Panc1 (cell line): Measurements from ENCODE around the gene FGGY. TPM values are rescaled to one million over a fixed set of nuclear protein-coding genes. Genes with fewer than 3 reads are reported as not detected.

Experiments
- ATAC-seq: fragments of 200-7000 bp; cut with Tn5 transposase; 2 replicates; pipeline ENCODE4 v1.9.1; 2020; ENCODE audit warnings: mild to moderate bottlenecking, moderate library complexity
- BruUV-seq: library from RNA; stranded (reverse); fragments of 400-500 nt; replicated peaks from 2 replicates; lab custom pipeline; 2021; lab: Mats Ljungman, UMichigan
- CTCF ChIA-PET: fragments of 300-600 bp; sonication (Branson Sonifier 250); formaldehyde crosslinking; loops from one replicate; lab custom pipeline; 2022; ENCODE audit warnings: antibody characterized with exemption; lab: Charles Lee
- POLR2A ChIA-PET: fragments of 300-600 bp; sonication (Branson Sonifier 250); formaldehyde crosslinking; loops from one replicate; lab custom pipeline; 2022; ENCODE audit warnings: antibody characterized with exemption; lab: Charles Lee
- DNase-seq: peaks from one replicate; pipeline ENCODE4 v3.0.0-alpha.2; 2010; ENCODE audit warnings: low read depth, low spot score
- H3K27ac ChIP-seq: 2 replicates; pipeline ENCODE4 v1.5.1; 2011; ENCODE audit warnings: mild to moderate bottlenecking, low read length, inconsistent platforms
- H3K27me3 ChIP-seq: fragments of 200-500 bp; sonication (Bioruptor generic); 2 replicates; pipeline ENCODE4 v1.6.0; 2014; ENCODE audit warnings: low read length, inconsistent platforms; ENCODE audit not compliant: control insufficient read depth, insufficient read depth
- H3K36me3 ChIP-seq: fragments of 200-500 bp; sonication (Bioruptor generic); 2 replicates; pipeline ENCODE4 v1.5.1; 2014; ENCODE audit warnings: inconsistent platforms, mild to moderate bottlenecking, low read length, moderate library complexity; ENCODE audit not compliant: control insufficient read depth, insufficient read depth
- H3K4me1 ChIP-seq: 2 replicates; pipeline ENCODE4 v1.5.1; 2011; ENCODE audit warnings: inconsistent platforms, mild to moderate bottlenecking, low read length, moderate library complexity; ENCODE audit not compliant: control insufficient read depth, insufficient read depth
- H3K4me3 ChIP-seq, 2 experiments: 2 replicates each; pipeline ENCODE4 v1.5.1; 2011 to 2012; ENCODE audit warnings: low read depth in 2 of 2, low read length in 2 of 2, mild to moderate bottlenecking in 2 of 2, inconsistent platforms in 1 of 2, moderate library complexity in 1 of 2
- H3K9me3 ChIP-seq: fragments of 200-500 bp; sonication (Bioruptor generic); 2 replicates; pipeline ENCODE4 v1.5.1; 2014; ENCODE audit warnings: low read depth, mild to moderate bottlenecking, inconsistent platforms, low read length, moderate library complexity; ENCODE audit not compliant: control insufficient read depth, insufficient read depth
- POLR2AphosphoS5 ChIP-seq: IDR thresholded peaks from 2 replicates; pipeline ENCODE4 v1.6.1; 2012; ENCODE audit warnings: mild to moderate bottlenecking, low read depth, low read length, moderate library complexity
- REST ChIP-seq, 2 experiments: IDR thresholded peaks; 2 replicates each; pipeline ENCODE4 v1.6.1; 2011 to 2012; ENCODE audit warnings: low read depth in 2 of 2, control low read depth in 1 of 2, low read length in 1 of 2, mild to moderate bottlenecking in 1 of 2, moderate library complexity in 1 of 2; ENCODE audit not compliant: insufficient read depth in 1 of 2
- SIN3A ChIP-seq: IDR thresholded peaks from 2 replicates; pipeline ENCODE4 v1.6.1; 2012; ENCODE audit warnings: low read depth, mild to moderate bottlenecking, low read length, moderate library complexity, borderline replicate concordance; ENCODE audit not compliant: insufficient read depth
- TCF7L2 ChIP-seq: IDR thresholded peaks from 2 replicates; pipeline ENCODE4 v1.6.1; 2011; ENCODE audit warnings: mild to moderate bottlenecking, low read depth, low read length, inconsistent platforms
- in situ Hi-C: cut with HindIII; loops from 2 replicates; pipeline ENCODE4 v1.10.0; 2016; ENCODE audit warnings: low sequenced_read_pairs, low pct_unique_long_range_greater_than_20kb
- intact Hi-C: fragments of 100-400 bp; cut with micrococcal nuclease; formaldehyde crosslinking; loops from one replicate; pipeline ENCODE4 v1.10.0; 2022; ENCODE audit not compliant: unreplicated experiment
- total RNA-seq: library from RNA; stranded (reverse); gene quantifications from one replicate; pipeline ENCODE4 v1.2.1, GENCODE V29; 2021; ENCODE audit not compliant: unreplicated experiment
- TF ChIP-seq, protein P1 (sequence below): fragments of 450-650 bp; IDR thresholded peaks from 2 replicates; pipeline ENCODE4 v1.5.1; 2017; ENCODE audit warnings: mild to moderate bottlenecking

FGGY gene
- total RNA-seq, 1 experiment from 2014 or later = 15.5 TPM

GRCh38 chr1:59263111-59263510 is 33.8 kb upstream of the FGGY start:
- TF ChIP-seq TCF7L2 (no peak), SIN3A (no peak), POLR2AphosphoS5 (no peak), REST (IDR thresholded peaks at IDR 0.05; ENCODE audit: insufficient read depth in 1 of 2, low read depth in 2 of 2, low read length in 1 of 2) (no peak)
- TF ChIP-seq, protein P1, sequence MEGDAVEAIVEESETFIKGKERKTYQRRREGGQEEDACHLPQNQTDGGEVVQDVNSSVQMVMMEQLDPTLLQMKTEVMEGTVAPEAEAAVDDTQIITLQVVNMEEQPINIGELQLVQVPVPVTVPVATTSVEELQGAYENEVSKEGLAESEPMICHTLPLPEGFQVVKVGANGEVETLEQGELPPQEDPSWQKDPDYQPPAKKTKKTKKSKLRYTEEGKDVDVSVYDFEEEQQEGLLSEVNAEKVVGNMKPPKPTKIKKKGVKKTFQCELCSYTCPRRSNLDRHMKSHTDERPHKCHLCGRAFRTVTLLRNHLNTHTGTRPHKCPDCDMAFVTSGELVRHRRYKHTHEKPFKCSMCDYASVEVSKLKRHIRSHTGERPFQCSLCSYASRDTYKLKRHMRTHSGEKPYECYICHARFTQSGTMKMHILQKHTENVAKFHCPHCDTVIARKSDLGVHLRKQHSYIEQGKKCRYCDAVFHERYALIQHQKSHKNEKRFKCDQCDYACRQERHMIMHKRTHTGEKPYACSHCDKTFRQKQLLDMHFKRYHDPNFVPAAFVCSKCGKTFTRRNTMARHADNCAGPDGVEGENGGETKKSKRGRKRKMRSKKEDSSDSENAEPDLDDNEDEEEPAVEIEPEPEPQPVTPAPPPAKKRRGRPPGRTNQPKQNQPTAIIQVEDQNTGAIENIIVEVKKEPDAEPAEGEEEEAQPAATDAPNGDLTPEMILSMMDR = no peak
- intact Hi-C loops (no loop called here), in situ Hi-C loops (no loop called here)
- no peaks in the 10 kb centered on the region for H3K9me3 ChIP-seq
- H3K27me3 ChIP-seq = no peaks in the 10 kb centered on the region
- ChIA-PET CTCF (no interaction called here), POLR2A (no interaction called here)
- no peaks in the 10 kb centered on the region for H3K4me1 ChIP-seq
- no peak overlapping the region for H3K27ac ChIP-seq
- no peak overlapping the region for H3K4me3 ChIP-seq
- DNase-seq (no peak), ATAC-seq (no peak)
- BruUV-seq = no TSS peak
- H3K36me3 ChIP-seq = no peaks in the 10 kb centered on the region

- in situ Hi-C loops = no loop called here
- CTCF ChIA-PET = no interaction called here
- Histone ChIP-seq H3K4me1 (no peaks in the 10 kb centered on the region), H3K9me3 (no peaks in the 10 kb centered on the region), H3K27ac (no peak overlapping the region), H3K36me3 (no peaks in the 10 kb centered on the region), H3K4me3 (no peak overlapping the region), H3K27me3 (no peaks in the 10 kb centered on the region)
- BruUV-seq = no TSS peak
- DNase-seq (no peak), ATAC-seq (no peak)
- POLR2A ChIA-PET = no interaction called here
- TF ChIP-seq TCF7L2 (no peak), POLR2AphosphoS5 (no peak), SIN3A (no peak), REST (IDR thresholded peaks at IDR 0.05; ENCODE audit: insufficient read depth in 1 of 2, low read depth in 2 of 2, low read length in 1 of 2) (no peak)
- TF ChIP-seq, protein P1 = no peak
- intact Hi-C loops = no loop called here
Observed at GRCh38 chr1:59265622-59266021, 31.3 kb upstream of the FGGY start.
